ENCODE measurements around the gene CD300LF.

CD300LF gene

DNA sequence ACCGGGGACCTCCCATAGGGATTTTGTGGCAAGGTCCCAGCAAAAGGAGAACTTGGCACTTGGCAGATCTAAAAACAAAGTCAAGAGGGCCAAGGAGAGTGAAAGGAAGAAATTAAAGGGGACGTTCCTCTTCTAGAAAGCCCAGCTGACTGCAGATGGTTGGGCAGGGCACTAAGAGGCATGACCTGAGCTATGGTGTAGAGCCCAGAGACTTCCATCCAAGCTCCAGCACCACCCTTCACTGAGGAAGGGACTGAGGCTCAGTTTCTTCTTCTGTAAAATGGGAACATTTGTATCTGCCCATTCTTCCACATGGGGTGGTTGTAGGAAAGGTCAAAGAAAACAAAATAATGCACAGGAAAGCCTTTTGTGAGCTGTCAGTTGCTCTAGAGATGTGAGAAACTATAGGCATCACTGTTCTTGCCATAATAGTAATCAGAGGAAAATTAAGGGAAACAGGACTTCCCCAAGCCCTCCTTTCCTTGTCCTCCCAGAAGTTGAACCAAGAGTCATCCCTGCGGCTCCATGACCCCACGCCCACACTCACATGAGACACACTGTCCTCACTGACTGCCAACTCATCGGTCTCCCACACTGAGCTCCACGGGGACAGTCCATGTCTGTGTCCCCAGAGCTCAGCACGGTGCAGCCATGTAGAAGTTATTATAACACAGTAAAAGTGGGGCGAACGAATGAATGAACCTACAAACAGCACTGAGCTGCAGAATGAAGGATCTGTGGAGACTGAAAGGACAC is 10.4 kb downstream of the CD300LF start:
- DNase-seq (ENCODE audit: insufficient read length, low spot score): no peak
- no peak for FAIRE-seq
- TF ChIP-seq, protein P1, sequence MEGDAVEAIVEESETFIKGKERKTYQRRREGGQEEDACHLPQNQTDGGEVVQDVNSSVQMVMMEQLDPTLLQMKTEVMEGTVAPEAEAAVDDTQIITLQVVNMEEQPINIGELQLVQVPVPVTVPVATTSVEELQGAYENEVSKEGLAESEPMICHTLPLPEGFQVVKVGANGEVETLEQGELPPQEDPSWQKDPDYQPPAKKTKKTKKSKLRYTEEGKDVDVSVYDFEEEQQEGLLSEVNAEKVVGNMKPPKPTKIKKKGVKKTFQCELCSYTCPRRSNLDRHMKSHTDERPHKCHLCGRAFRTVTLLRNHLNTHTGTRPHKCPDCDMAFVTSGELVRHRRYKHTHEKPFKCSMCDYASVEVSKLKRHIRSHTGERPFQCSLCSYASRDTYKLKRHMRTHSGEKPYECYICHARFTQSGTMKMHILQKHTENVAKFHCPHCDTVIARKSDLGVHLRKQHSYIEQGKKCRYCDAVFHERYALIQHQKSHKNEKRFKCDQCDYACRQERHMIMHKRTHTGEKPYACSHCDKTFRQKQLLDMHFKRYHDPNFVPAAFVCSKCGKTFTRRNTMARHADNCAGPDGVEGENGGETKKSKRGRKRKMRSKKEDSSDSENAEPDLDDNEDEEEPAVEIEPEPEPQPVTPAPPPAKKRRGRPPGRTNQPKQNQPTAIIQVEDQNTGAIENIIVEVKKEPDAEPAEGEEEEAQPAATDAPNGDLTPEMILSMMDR (IDR thresholded peaks at IDR 0.05; ENCODE audit: insufficient read depth, missing control alignments): no peak

DNA sequence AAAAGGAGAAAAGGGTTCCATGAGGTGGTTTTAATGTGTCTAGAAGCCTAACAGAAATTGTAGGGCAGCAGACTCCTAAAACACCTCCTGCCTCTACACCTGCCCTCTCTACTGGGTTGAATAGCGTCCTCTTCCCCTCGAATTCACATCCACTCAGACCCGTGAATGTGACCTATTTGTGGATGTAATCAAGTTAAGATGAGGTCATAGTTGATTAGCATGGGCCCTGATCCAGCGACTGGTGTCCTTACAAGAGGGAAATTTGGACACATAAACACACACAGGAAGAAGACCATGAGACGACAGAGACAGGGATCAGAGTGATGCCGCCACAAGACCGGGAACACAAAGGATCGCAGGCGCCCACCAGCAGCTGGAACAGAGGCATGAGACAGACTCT is 13.5 kb downstream of the CD300LF start:
- TF ChIP-seq, protein P1 (IDR thresholded peaks at IDR 0.05; ENCODE audit: insufficient read depth, missing control alignments): no peak
- FAIRE-seq: no peak
- no peak for DNase-seq (ENCODE audit: insufficient read length, low spot score)

DNA sequence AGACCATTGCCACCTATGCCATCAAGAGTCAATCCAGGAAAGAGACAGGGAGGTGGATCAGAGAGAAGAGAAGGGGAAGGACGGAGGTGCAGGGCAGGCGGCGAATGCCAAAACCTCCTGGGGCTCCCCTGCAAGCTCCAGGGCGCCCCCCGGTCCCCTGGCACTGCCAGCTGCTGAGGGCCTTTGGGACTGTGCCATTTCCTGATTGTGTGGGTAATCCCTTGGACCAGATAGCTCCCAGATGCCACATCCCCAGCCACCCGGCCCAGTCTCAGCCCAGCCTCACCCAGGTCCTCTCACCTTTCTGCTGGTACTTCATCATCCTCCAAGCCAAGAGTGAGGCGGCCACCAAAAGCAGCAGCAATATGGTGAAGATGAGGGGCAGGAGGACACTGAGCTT is 14.7 kb downstream of the CD300LF start:
- TF ChIP-seq, protein P1 (IDR thresholded peaks at IDR 0.05; ENCODE audit: insufficient read depth, missing control alignments): no peak
- FAIRE-seq: no peak
- no peak for DNase-seq (ENCODE audit: insufficient read length, low spot score)

DNA sequence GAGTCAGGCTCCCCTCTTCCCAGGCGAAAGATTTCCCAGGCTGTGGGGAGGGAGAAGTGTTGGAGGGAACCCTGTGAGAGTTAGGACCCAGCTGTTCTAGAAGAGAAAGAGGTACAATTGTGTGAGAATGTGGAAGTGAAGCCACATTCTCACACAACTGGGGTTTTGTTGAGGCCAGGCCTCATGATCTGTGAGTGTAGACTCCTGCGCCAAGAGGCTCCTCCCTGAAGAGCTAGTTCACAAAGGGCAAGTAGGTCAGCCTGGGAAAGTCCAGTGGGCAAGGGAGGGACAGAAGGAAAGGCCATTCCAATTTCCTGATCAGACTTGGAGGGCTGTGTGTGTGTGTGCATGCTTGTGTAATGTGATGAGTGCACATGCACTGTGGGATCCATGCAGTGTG is 15.2 kb downstream of the CD300LF start:
- FAIRE-seq (no peak), DNase-seq (ENCODE audit: insufficient read length, low spot score) (no peak)
- TF ChIP-seq, protein P1 (IDR thresholded peaks at IDR 0.05; ENCODE audit: insufficient read depth, missing control alignments): no peak

DNA sequence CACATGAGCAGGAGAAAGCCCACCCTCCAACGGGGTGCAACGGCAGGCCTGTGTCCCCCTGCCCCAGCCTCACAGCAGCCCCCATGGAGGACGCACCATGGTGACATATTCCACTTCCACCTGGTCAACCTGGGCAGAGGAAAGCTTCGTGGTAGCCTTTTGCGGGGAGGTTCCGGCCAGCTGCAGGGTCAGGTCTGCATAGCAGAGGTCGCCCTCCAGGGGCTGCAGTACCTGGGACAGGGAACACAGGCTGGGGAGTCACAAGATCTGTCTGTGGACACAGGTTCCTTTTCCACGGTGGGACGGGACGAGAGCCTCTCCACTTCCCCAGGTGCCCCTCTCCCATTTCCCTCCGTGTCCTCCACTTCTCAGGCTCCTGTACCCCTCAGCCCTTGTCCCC is 17.1 kb downstream of the CD300LF start:
- FAIRE-seq (no peak), DNase-seq (ENCODE audit: insufficient read length, low spot score) (no peak)
- TF ChIP-seq, protein P1 (IDR thresholded peaks at IDR 0.05; ENCODE audit: insufficient read depth, missing control alignments): no peak

DNA sequence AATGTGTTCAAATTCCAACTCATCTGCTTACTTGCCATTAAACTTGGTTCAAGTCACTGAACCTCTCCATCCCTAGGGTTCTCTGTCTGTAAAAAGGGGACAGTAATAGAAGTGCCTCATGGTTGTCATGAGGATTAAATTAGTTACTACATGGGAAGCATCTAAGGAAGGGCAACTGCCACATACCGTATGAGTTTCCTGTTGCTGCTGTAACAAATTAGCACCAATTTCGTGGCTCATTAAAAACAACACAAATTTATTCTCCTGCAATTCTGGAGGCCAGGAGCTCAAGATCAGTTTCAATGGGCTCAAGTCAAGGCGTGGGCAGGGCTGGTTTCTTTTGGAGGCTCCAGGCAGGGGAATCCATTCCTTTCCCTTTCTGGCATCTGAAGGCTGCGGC is 18.6 kb downstream of the CD300LF start:
- TF ChIP-seq, protein P1 (IDR thresholded peaks at IDR 0.05; ENCODE audit: insufficient read depth, missing control alignments): no peak
- FAIRE-seq (no peak), DNase-seq (ENCODE audit: insufficient read length, low spot score) (no peak)

GRCh38 chr17:74691151-74691550 is 21.6 kb downstream of the CD300LF start:
- FAIRE-seq (no peak), DNase-seq (ENCODE audit: insufficient read length, low spot score) (no peak)
- TF ChIP-seq, protein P1 (IDR thresholded peaks at IDR 0.05; ENCODE audit: insufficient read depth, missing control alignments): no peak

Measured in D721Med (cell line).